Neural crest cell (in vitro differentiated cells): ENCODE data around the gene OR51E1. TPM values are rescaled to one million over a fixed set of nuclear protein-coding genes. Genes with fewer than 3 reads are reported as not detected.

Source experiments
- DNase-seq: peaks from one replicate; pipeline ENCODE4 v3.0.0; 2021; ENCODE audit warnings: low read depth, mixed read lengths, low spot score
- H3K27ac Mint-ChIP-seq: one replicate; pipeline ENCODE4 v1.8.0; 2021; ENCODE audit warnings: mild to moderate bottlenecking, mixed read lengths; ENCODE audit not compliant: unreplicated experiment
- H3K27me3 Mint-ChIP-seq: 2 replicates; pipeline ENCODE4 v1.8.0; 2021; ENCODE audit warnings: low read depth, mild to moderate bottlenecking, mixed read lengths
- H3K36me3 Mint-ChIP-seq: 2 replicates; pipeline ENCODE4 v1.8.0; 2021; ENCODE audit warnings: low read depth, mild to moderate bottlenecking, mixed read lengths
- H3K4me1 Mint-ChIP-seq: 2 replicates; pipeline ENCODE4 v1.8.0; 2021; ENCODE audit warnings: mixed read lengths
- H3K4me3 Mint-ChIP-seq: one replicate; pipeline ENCODE4 v1.8.0; 2021; ENCODE audit warnings: mild to moderate bottlenecking, mixed read lengths
- H3K9me3 Mint-ChIP-seq: 2 replicates; pipeline ENCODE4 v1.8.0; 2021; ENCODE audit warnings: mixed read lengths
- CTCF ChIP-seq: fragments of 200-600 bp; sonication (generic); conservative IDR thresholded peaks from 2 replicates; pipeline ENCODE4 v1.5.0; 2021; ENCODE audit warnings: antibody characterized with exemption, mild to moderate bottlenecking
- total RNA-seq: library from RNA; stranded (reverse); gene quantifications from 2 replicates; pipeline ENCODE4 v1.2.1, GENCODE V29; 2021

Gene OR51E1
- total RNA-seq, 1 donor from 2014 or later: not detected

- no peak overlapping the region for H3K27ac Mint-ChIP-seq
These were observed 11.0 kb downstream of the OR51E1 start for GRCh38 chr11:4654635-4655369.

DNA sequence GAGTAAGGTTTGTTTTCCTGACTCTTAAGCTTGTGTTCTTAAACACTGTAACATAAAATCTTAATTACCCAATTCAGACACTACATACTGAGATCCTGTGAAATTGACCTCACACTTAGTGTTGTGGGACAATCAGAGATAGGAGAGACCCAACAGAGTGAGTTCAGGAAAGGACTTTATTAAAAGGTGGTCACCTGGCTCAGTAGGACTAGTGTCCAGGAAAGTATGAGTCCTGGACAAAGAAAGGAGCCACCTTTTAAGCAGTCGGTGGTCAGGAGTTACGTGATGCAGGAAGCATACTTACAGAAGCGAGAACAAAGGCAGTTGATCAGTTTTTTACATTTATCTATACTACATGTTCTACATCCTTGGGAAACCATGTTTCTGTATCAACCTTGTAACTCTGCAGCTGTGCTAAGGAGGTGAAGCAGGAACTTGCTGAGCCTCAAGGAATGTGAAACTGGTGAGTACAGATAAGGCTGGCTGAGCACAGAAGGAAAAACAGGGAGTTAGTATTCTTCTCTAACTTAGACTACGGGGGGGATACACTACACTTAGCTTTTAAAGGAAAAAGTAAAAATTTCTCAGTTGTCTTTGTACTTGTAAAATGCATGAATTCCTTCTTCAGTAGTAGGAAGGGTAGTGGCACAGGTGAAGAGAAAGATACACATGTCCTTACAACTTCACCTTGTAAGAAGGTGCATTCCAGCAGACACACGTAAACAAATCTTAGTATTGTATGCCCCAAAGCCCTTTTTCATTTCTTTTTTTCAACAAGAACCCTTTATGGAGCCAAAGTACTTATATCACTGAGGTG lies 15.1 kb downstream of the OR51E1 start:
- no peak overlapping the region for H3K27ac Mint-ChIP-seq

More at GRCh38 chr11:4654635-4655369, 11.0 kb downstream of the OR51E1 start:
- peaks cover 3% of the 10 kb centered on the region for H3K9me3 Mint-ChIP-seq
- TF ChIP-seq CTCF: no peak
- H3K36me3 Mint-ChIP-seq: no peaks in the 10 kb centered on the region
- no peak for DNase-seq
- peaks cover 10% of the 10 kb centered on the region for H3K27me3 Mint-ChIP-seq
- no peaks in the 10 kb centered on the region for H3K4me1 Mint-ChIP-seq
- H3K4me3 Mint-ChIP-seq: no peak overlapping the region

DNA sequence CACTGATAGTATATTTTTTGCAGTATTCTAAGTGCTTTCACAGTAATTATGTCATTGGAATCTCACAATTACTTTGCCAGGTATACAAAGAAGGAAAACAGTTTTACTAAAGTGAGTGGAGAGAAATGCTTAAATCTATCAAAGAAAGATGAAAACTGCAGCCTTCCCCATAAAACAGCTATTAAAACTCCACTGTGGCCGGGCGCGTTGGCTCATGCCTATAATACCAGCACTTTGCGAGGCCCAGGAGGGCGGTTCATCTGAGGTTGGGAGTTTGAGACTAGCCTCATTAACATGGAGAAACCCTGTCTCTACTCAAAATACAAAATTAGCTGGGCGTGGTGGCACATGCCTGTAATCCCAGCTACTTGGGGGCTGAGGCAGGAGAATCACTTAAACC lies 19.1 kb downstream of the OR51E1 start:
- no peak for TF ChIP-seq CTCF
- Mint-ChIP-seq H3K4me3 (no peak overlapping the region), H3K4me1 (no peaks in the 10 kb centered on the region), H3K27me3 (no peaks in the 10 kb centered on the region), H3K9me3 (no peaks in the 10 kb centered on the region), H3K27ac (no peak overlapping the region), H3K36me3 (no peaks in the 10 kb centered on the region)
- DNase-seq: no peak

More for the DNA sequence above, 15.1 kb downstream of the OR51E1 start:
- Mint-ChIP-seq H3K4me1 (no peaks in the 10 kb centered on the region), H3K4me3 (no peak overlapping the region), H3K9me3 (no peaks in the 10 kb centered on the region), H3K27me3 (no peaks in the 10 kb centered on the region), H3K36me3 (no peaks in the 10 kb centered on the region)
- DNase-seq: no peak
- no peak for TF ChIP-seq CTCF

- no peaks in the 10 kb centered on the region for H3K27me3 Mint-ChIP-seq
- no peak overlapping the region for H3K27ac Mint-ChIP-seq
- TF ChIP-seq CTCF: no peak
These were observed 20.4 kb downstream of the OR51E1 start for GRCh38 chr11:4664183-4664582.

DNA sequence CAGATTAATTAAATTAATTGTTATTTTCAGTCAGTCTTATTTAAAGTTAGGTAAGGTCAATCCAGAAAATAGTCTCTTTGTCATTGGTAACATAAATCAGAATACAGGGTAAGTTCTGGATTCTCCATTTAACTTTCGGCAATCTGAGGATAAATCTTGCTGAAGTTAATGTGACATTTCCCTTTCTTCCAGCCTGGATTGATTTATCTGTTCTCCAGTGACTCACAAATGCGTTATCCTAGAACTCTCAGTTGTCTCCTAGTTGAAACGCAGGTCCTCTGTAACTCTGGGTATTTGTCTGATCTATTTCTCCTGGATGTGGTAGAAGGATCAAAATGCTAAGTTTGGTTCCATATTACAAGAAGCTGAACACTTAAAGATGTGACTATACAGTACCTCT lies 21.0 kb downstream of the OR51E1 start:
- Mint-ChIP-seq H3K4me1 (no peaks in the 10 kb centered on the region), H3K36me3 (no peaks in the 10 kb centered on the region), H3K27ac (no peak overlapping the region), H3K9me3 (no peaks in the 10 kb centered on the region), H3K4me3 (no peak overlapping the region), H3K27me3 (no peaks in the 10 kb centered on the region)
- TF ChIP-seq CTCF: no peak
- no peak for DNase-seq

More at GRCh38 chr11:4664183-4664582, 20.4 kb downstream of the OR51E1 start:
- Mint-ChIP-seq H3K4me3 (no peak overlapping the region), H3K36me3 (no peaks in the 10 kb centered on the region), H3K9me3 (no peaks in the 10 kb centered on the region), H3K4me1 (no peaks in the 10 kb centered on the region)
- no peak for DNase-seq
